ENCODE measurements around the gene TMC5. TPM values are rescaled to one million over a fixed set of nuclear protein-coding genes. Genes with fewer than 3 reads are reported as not detected.

Gene TMC5
- total and polyA plus RNA-seq, 2 donors from 2014 or later, result 1.0 to 6.6 TPM

- H3K27me3 ChIP-seq (ENCODE audit: control insufficient read depth, insufficient read depth, low read length), result no peaks in the 10 kb centered on the region
- no peak for TF ChIP-seq CTCF (IDR thresholded peaks at IDR 0.05; ENCODE audit: borderline replicate concordance, extremely low read depth, insufficient read depth)
- peaks cover 0 to 19% (median 10%) of the 10 kb centered on the region in 3 donors for H3K36me3 ChIP-seq (ENCODE audit: control insufficient read depth in 2 of 3, insufficient read depth in 3 of 3, low read length in 3 of 3)
- H3K9me3 ChIP-seq (ENCODE audit: control insufficient read depth in 2 of 3, insufficient read depth in 1 of 3, low read length in 3 of 3), result no peaks in the 10 kb centered on the region
- DNase-seq (peak in 1 of 5 donors; percentile 44), FAIRE-seq (no peak)
- H3K9ac ChIP-seq (ENCODE audit: low read length in 3 of 3), result no peak overlapping the region
- H3K4me3 ChIP-seq (ENCODE audit: low read length in 3 of 3), result no peak overlapping the region
- intact Hi-C loops (cut with DNase I), result no loop called here
- peaks cover 4 to 8% (median 7%) of the 10 kb centered on the region in 3 donors for H3K4me1 ChIP-seq (ENCODE audit: control insufficient read depth in 2 of 3, insufficient read depth in 2 of 3, low read depth in 1 of 3, low read length in 3 of 3)
- no peak overlapping the region for H3K27ac ChIP-seq (ENCODE audit: low read depth in 2 of 2, low read length in 2 of 2)
Observed at GRCh38 chr16:19517424-19518089, 99.9 kb downstream of the TMC5 start.

- DNase-seq, result no peak
- no peak for TF ChIP-seq CTCF (IDR thresholded peaks at IDR 0.05; ENCODE audit: borderline replicate concordance, extremely low read depth, insufficient read depth)
- Histone ChIP-seq H3K4me1 (ENCODE audit: control insufficient read depth in 2 of 3, insufficient read depth in 2 of 3, low read depth in 1 of 3, low read length in 3 of 3) (peaks cover 5 to 8% (median 7%) of the 10 kb centered on the region in 3 donors), H3K27me3 (ENCODE audit: control insufficient read depth, insufficient read depth, low read length) (no peaks in the 10 kb centered on the region), H3K27ac (ENCODE audit: low read depth in 2 of 2, low read length in 2 of 2) (no peak overlapping the region), H3K9me3 (ENCODE audit: control insufficient read depth in 2 of 3, insufficient read depth in 1 of 3, low read length in 3 of 3) (no peaks in the 10 kb centered on the region), H3K36me3 (ENCODE audit: control insufficient read depth in 2 of 3, insufficient read depth in 3 of 3, low read length in 3 of 3) (peaks cover 0 to 19% (median 10%) of the 10 kb centered on the region in 3 donors), H3K4me3 (ENCODE audit: low read length in 3 of 3) (no peak overlapping the region), H3K9ac (ENCODE audit: low read length in 3 of 3) (no peak overlapping the region)
- no peak for FAIRE-seq
- intact Hi-C loops (cut with DNase I), result no loop called here
Observed at GRCh38 chr16:19518388-19518787, 100.7 kb downstream of the TMC5 start.

GRCh38 chr16:19520861-19521331 is 103.2 kb downstream of the TMC5 start:
- no peak for TF ChIP-seq CTCF (IDR thresholded peaks at IDR 0.05; ENCODE audit: borderline replicate concordance, extremely low read depth, insufficient read depth)
- DNase-seq, result peak in 3 of 5 donors; percentile 11 to 50 (median 47)
- peaks cover 8 to 13% (median 8%) of the 10 kb centered on the region in 3 donors for H3K4me1 ChIP-seq (ENCODE audit: control insufficient read depth in 2 of 3, insufficient read depth in 2 of 3, low read depth in 1 of 3, low read length in 3 of 3)

More at GRCh38 chr16:19520861-19521331, 103.2 kb downstream of the TMC5 start:
- Histone ChIP-seq H3K36me3 (ENCODE audit: control insufficient read depth in 2 of 3, insufficient read depth in 3 of 3, low read length in 3 of 3) (peaks cover 0 to 13% (median 6%) of the 10 kb centered on the region in 3 donors), H3K9me3 (ENCODE audit: control insufficient read depth in 2 of 3, insufficient read depth in 1 of 3, low read length in 3 of 3) (no peaks in the 10 kb centered on the region), H3K9ac (ENCODE audit: low read length in 3 of 3) (peak overlapping the region; percentile 72 to 87 (median 80)), H3K4me3 (ENCODE audit: low read length in 3 of 3) (peak overlapping the region; percentile 74 to 88 (median 84)), H3K27ac (ENCODE audit: low read depth in 2 of 2, low read length in 2 of 2) (peak overlapping the region; percentile 74 to 89), H3K27me3 (ENCODE audit: control insufficient read depth, insufficient read depth, low read length) (no peaks in the 10 kb centered on the region)
- FAIRE-seq, result no peak
- intact Hi-C loops (cut with DNase I), result no loop called here

Data from kidney (tissue), 14 donors.